Measurements from ENCODE around the gene BUB1B. TPM values are rescaled to one million over a fixed set of nuclear protein-coding genes. Genes with fewer than 3 reads are reported as not detected.
A peak's percentile ranks its signal among the peaks of the same experiment; 100 is the strongest.
"Not testable (repeated sequence)": the region's sequence is repeated elsewhere in the genome, so short reads cannot be mapped to it uniquely, and the experiment has no call there.

The BUB1B gene
- total RNA-seq, 1 donor = 2.2 TPM

- TF ChIP-seq CTCF (IDR thresholded peaks at IDR 0.05; ENCODE audit: extremely low read depth, low read depth, low read length) = no peak
- Histone ChIP-seq H3K4me2 (ENCODE audit: insufficient read depth, low read length) (no peak overlapping the region), H4K20me1 (ENCODE audit: insufficient read depth, low read length) (no peaks in the 10 kb centered on the region), H3K36me3 (ENCODE audit: insufficient read depth, low read length) (no peaks in the 10 kb centered on the region), H2AFZ (ENCODE audit: low read length) (no peak overlapping the region), H3K79me2 (ENCODE audit: insufficient read depth, low read length) (no peaks in the 10 kb centered on the region), H3K4me3 (ENCODE audit: insufficient read depth, low read length) (no peak overlapping the region), H3K27ac (ENCODE audit: low read depth, low read length) (no peak overlapping the region), H3K9me3 (ENCODE audit: low read depth, low read length) (no peaks in the 10 kb centered on the region), H3K4me1 (ENCODE audit: insufficient read depth, low read length) (peaks cover 15% of the 10 kb centered on the region), H3K27me3 (ENCODE audit: insufficient read depth, low read length) (no peaks in the 10 kb centered on the region)
- DNase-seq (ENCODE audit: insufficient read length, low spot score, missing footprints) = no peak
Measured at GRCh38 chr15:40149339-40149738, 11.5 kb upstream of the BUB1B start.

- no peak overlapping the region for H3K27ac ChIP-seq (ENCODE audit: low read depth, low read length)
Measured at GRCh38 chr15:40150163-40150925, 10.5 kb upstream of the BUB1B start.

GRCh38 chr15:40151499-40151898, 9.4 kb upstream of the BUB1B start:
- no peak for TF ChIP-seq CTCF (IDR thresholded peaks at IDR 0.05; ENCODE audit: extremely low read depth, low read depth, low read length)
- Histone ChIP-seq H3K9me3 (ENCODE audit: low read depth, low read length) (no peaks in the 10 kb centered on the region), H3K36me3 (ENCODE audit: insufficient read depth, low read length) (no peaks in the 10 kb centered on the region), H3K4me3 (ENCODE audit: insufficient read depth, low read length) (no peak overlapping the region), H3K27me3 (ENCODE audit: insufficient read depth, low read length) (peaks cover 4% of the 10 kb centered on the region), H2AFZ (ENCODE audit: low read length) (no peak overlapping the region), H3K79me2 (ENCODE audit: insufficient read depth, low read length) (no peaks in the 10 kb centered on the region), H3K27ac (ENCODE audit: low read depth, low read length) (no peak overlapping the region), H3K4me1 (ENCODE audit: insufficient read depth, low read length) (peaks cover 9% of the 10 kb centered on the region), H3K4me2 (ENCODE audit: insufficient read depth, low read length) (no peak overlapping the region), H4K20me1 (ENCODE audit: insufficient read depth, low read length) (no peaks in the 10 kb centered on the region)
- DNase-seq (ENCODE audit: insufficient read length, low spot score, missing footprints) = no peak

More at GRCh38 chr15:40150163-40150925, 10.5 kb upstream of the BUB1B start:
- Histone ChIP-seq H3K36me3 (ENCODE audit: insufficient read depth, low read length) (no peaks in the 10 kb centered on the region), H3K4me3 (ENCODE audit: insufficient read depth, low read length) (no peak overlapping the region), H3K27me3 (ENCODE audit: insufficient read depth, low read length) (no peaks in the 10 kb centered on the region), H3K4me1 (ENCODE audit: insufficient read depth, low read length) (peaks cover 15% of the 10 kb centered on the region), H3K4me2 (ENCODE audit: insufficient read depth, low read length) (peak overlapping the region; percentile 25), H2AFZ (ENCODE audit: low read length) (peak overlapping the region; percentile 50), H4K20me1 (ENCODE audit: insufficient read depth, low read length) (no peaks in the 10 kb centered on the region), H3K79me2 (ENCODE audit: insufficient read depth, low read length) (no peaks in the 10 kb centered on the region), H3K9me3 (ENCODE audit: low read depth, low read length) (no peaks in the 10 kb centered on the region)
- no peak for DNase-seq (ENCODE audit: insufficient read length, low spot score, missing footprints)
- no peak for TF ChIP-seq CTCF (IDR thresholded peaks at IDR 0.05; ENCODE audit: extremely low read depth, low read depth, low read length)

- Histone ChIP-seq H3K9me3 (ENCODE audit: low read depth, low read length) (no peaks in the 10 kb centered on the region), H3K4me1 (ENCODE audit: insufficient read depth, low read length) (peaks cover 9% of the 10 kb centered on the region), H3K36me3 (ENCODE audit: insufficient read depth, low read length) (no peaks in the 10 kb centered on the region), H3K4me3 (ENCODE audit: insufficient read depth, low read length) (no peak overlapping the region), H2AFZ (ENCODE audit: low read length) (no peak overlapping the region), H3K4me2 (ENCODE audit: insufficient read depth, low read length) (no peak overlapping the region), H3K79me2 (ENCODE audit: insufficient read depth, low read length) (no peaks in the 10 kb centered on the region), H3K27ac (ENCODE audit: low read depth, low read length) (no peak overlapping the region), H4K20me1 (ENCODE audit: insufficient read depth, low read length) (no peaks in the 10 kb centered on the region), H3K27me3 (ENCODE audit: insufficient read depth, low read length) (peaks cover 4% of the 10 kb centered on the region)
- no peak for DNase-seq (ENCODE audit: insufficient read length, low spot score, missing footprints)
- no peak for TF ChIP-seq CTCF (IDR thresholded peaks at IDR 0.05; ENCODE audit: extremely low read depth, low read depth, low read length)
Measured at GRCh38 chr15:40151991-40152390, 8.9 kb upstream of the BUB1B start.

- H3K27me3 ChIP-seq (ENCODE audit: insufficient read depth, low read length); H3K4me3 ChIP-seq (ENCODE audit: insufficient read depth, low read length); H3K36me3 ChIP-seq (ENCODE audit: insufficient read depth, low read length): not testable (repeated sequence)
Measured at GRCh38 chr15:40154821-40155220, 6.0 kb upstream of the BUB1B start.

More at GRCh38 chr15:40154821-40155220, 6.0 kb upstream of the BUB1B start:
- H3K9me3 ChIP-seq (ENCODE audit: low read depth, low read length); H3K79me2 ChIP-seq (ENCODE audit: insufficient read depth, low read length); H4K20me1 ChIP-seq (ENCODE audit: insufficient read depth, low read length); H3K27ac ChIP-seq (ENCODE audit: low read depth, low read length); H2AFZ ChIP-seq (ENCODE audit: low read length); H3K4me2 ChIP-seq (ENCODE audit: insufficient read depth, low read length); H3K4me1 ChIP-seq (ENCODE audit: insufficient read depth, low read length); DNase-seq (ENCODE audit: insufficient read length, low spot score, missing footprints): not testable (repeated sequence)

All from osteoblast (primary cell).